Activated T-cell treated with anti-CD3 and anti-CD28 coated beads, Interleukin-2, amount 50 U/mL, for 4 hours (primary cell): Measurements from ENCODE around the gene TIMM10. TPM values are rescaled to one million over a fixed set of nuclear protein-coding genes. Genes with fewer than 3 reads are reported as not detected.
A peak's percentile ranks its signal among the peaks of the same experiment; 100 is the strongest.

ENCODE experiments used
- ATAC-seq, 2 donors: fragments of 200-7000 bp; cut with Tn5 transposase; one replicate each; pipeline ENCODE4 v1.10.0; 2021
- DNase-seq: peaks from one replicate; pipeline ENCODE4 v3.0.0-alpha.2; 2020
- H3K27me3 Mint-ChIP-seq: one replicate; pipeline ENCODE4 v1.8.0; 2021; ENCODE audit warnings: low read depth, mixed read lengths
- H3K36me3 Mint-ChIP-seq: one replicate; pipeline ENCODE4 v1.8.0; 2022; ENCODE audit warnings: mixed read lengths; ENCODE audit not compliant: insufficient read depth
- H3K4me1 Mint-ChIP-seq: one replicate; pipeline ENCODE4 v1.8.0; 2021; ENCODE audit warnings: low read depth, mixed read lengths
- H3K4me3 Mint-ChIP-seq: one replicate; pipeline ENCODE4 v1.8.0; 2021; ENCODE audit warnings: mild to moderate bottlenecking, moderate library complexity, mixed read lengths
- H3K9me3 Mint-ChIP-seq: one replicate; pipeline ENCODE4 v1.8.0; 2021; ENCODE audit warnings: mixed read lengths
- total RNA-seq, 3 donors: library from RNA; stranded (reverse); gene quantifications; one replicate each; pipeline ENCODE4 v1.2.1, GENCODE V29; 2021

TIMM10 gene
- total RNA-seq, 3 donors from 2014 or later = 152 to 189 (median 154) TPM

DNA sequence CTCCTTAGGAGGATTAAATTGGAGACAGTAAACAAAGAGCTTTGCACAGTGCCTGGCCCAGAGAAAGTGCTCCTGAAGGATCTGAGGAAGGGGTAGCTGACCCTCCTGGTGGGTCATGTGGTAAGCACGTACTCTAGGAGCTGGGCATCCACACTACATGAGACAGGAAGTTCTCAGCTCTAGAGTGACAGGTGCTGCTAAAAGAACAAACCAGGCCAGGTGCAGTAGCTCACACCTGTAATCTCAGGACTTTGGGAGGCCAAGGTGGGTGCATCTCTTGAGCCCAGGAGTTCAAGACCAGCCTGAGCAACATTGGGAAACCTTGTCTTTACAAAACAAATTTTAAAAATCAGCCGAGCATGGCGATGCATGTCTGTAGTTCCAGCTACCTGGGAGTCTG lies 28.2 kb downstream of the TIMM10 start:
- H3K9me3 Mint-ChIP-seq = no peaks in the 10 kb centered on the region
- no peak for DNase-seq
- H3K27me3 Mint-ChIP-seq = no peaks in the 10 kb centered on the region
- H3K4me1 Mint-ChIP-seq = no peaks in the 10 kb centered on the region
- peaks cover 21% of the 10 kb centered on the region for H3K36me3 Mint-ChIP-seq
- no peak overlapping the region for H3K4me3 Mint-ChIP-seq
- ATAC-seq = no peak

DNA sequence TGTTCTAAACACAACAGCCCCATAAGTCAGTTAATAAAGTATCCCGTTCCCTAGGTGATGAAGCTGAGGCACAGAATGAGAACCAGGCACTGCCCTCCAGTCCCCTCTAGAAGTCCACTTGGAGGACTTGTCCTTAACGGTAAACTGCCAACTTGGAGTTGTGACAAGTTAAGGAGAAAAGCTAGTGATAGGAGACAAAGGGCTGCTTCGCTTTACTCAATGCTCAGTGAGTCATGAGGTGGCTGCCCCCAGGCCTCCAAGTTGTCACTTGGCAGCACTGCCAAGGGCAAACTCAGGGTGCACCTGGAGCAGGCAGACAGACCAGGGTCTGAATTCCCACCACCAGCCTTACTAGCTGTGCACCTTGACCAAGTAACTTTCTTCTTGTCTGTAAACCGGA lies 28.6 kb downstream of the TIMM10 start:
- no peak for DNase-seq
- Mint-ChIP-seq H3K27me3 (no peaks in the 10 kb centered on the region), H3K4me3 (no peak overlapping the region), H3K9me3 (no peaks in the 10 kb centered on the region), H3K36me3 (peaks cover 24% of the 10 kb centered on the region), H3K4me1 (no peaks in the 10 kb centered on the region)
- no peak for ATAC-seq

DNA sequence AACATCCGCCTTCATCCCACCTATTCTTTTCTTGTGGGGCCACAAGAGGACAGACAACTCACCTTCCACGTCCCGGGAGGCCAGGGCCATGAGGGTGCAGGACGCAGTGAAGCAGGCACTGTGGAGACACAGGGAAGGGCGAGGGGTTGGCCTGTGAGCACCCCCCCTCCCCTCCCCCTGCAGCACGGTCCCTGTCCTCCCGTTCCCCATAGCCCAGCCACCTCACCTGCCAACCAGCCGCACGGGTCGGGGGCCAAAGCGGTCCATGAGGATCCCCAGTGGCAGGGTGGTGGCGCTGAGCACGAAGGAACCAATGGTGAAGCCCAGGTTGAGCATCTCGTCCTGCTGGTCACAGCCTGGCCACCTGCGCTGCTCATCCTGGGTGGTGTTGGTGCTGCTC lies 29.6 kb downstream of the TIMM10 start:
- Mint-ChIP-seq H3K4me1 (no peaks in the 10 kb centered on the region), H3K27me3 (no peaks in the 10 kb centered on the region), H3K36me3 (peaks cover 26% of the 10 kb centered on the region), H3K4me3 (no peak overlapping the region), H3K9me3 (no peaks in the 10 kb centered on the region)
- ATAC-seq = no peak
- no peak for DNase-seq

DNA sequence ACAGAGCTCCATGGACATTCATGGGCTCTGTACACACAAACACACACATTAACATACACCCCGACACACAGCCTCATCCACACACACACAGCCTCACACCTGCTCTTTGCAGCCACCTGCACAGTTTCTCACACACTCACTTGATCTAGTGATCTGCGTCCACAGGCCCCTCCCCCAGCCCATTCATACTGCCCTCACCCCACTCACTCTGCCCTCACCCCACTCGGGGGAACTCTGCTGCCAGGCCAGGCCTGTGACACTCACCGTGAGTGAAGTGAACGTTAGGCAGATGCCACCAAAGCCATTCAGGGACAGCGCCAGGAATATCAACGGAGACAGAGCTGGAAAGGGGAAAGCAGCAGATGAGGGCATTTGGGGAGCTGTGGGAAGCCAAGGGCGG lies 30.0 kb downstream of the TIMM10 start:
- no peak for ATAC-seq
- DNase-seq = no peak
- Mint-ChIP-seq H3K9me3 (no peaks in the 10 kb centered on the region), H3K27me3 (no peaks in the 10 kb centered on the region), H3K4me3 (no peak overlapping the region), H3K4me1 (no peaks in the 10 kb centered on the region), H3K36me3 (peaks cover 26% of the 10 kb centered on the region)

DNA sequence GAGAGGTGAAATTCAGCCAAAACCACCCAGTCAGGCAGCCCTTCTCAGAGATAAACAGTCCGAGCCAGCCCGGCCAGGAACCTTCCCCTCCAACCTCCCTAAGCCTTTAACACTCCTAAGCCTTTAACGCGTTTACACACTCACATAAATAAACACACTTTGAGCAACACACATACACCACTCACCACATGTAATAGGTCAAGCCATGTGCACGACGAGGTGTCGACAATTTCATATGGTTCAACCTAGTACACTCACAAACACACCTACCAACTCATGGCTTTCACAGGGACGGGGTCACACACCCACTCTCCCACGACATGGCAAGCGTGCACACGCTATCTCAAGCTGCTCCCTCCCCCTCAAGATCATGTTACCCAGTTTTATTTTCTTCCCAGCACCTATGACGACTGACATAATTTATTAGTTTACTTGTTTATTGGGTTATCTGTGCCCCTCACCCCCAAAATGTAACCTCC lies 30.5 kb downstream of the TIMM10 start:
- DNase-seq (no peak), ATAC-seq (no peak)
- no peaks in the 10 kb centered on the region for H3K9me3 Mint-ChIP-seq
- no peaks in the 10 kb centered on the region for H3K4me1 Mint-ChIP-seq
- H3K36me3 Mint-ChIP-seq = peaks cover 25% of the 10 kb centered on the region
- no peak overlapping the region for H3K4me3 Mint-ChIP-seq
- H3K27me3 Mint-ChIP-seq = no peaks in the 10 kb centered on the region

DNA sequence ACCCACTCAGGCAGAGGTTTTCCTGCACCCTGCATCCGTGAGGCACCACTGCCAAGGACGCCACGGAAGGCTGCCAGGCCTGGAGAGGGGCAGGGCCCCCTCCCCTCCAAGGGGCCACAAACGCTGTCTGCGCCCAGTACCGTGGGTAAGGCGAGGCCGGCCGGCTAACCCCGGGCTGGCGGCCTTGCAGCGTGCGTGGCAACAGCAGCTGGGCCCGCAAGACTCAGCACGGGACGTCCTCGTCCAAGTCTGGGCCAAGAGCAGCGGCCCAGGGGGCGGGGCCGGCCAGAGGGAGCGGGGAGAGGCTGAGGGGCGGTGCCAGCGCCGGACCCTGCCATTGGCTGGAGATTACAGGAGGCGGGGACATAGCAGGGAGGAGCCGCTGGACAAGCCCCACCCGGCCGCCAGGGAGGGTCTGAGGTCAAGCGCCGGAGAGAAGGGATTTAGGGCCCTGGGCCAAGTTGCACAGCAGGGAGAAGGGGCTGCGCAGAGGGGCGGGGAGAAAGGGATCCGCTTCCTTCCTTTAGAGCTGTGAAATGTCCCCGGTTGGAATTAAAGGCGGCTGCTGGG lies 31.1 kb downstream of the TIMM10 start:
- ATAC-seq (peak; percentile 82 to 91), DNase-seq (no peak)
- Mint-ChIP-seq H3K36me3 (peaks cover 25% of the 10 kb centered on the region), H3K27me3 (no peaks in the 10 kb centered on the region), H3K9me3 (no peaks in the 10 kb centered on the region), H3K4me3 (no peak overlapping the region), H3K4me1 (no peaks in the 10 kb centered on the region)

DNA sequence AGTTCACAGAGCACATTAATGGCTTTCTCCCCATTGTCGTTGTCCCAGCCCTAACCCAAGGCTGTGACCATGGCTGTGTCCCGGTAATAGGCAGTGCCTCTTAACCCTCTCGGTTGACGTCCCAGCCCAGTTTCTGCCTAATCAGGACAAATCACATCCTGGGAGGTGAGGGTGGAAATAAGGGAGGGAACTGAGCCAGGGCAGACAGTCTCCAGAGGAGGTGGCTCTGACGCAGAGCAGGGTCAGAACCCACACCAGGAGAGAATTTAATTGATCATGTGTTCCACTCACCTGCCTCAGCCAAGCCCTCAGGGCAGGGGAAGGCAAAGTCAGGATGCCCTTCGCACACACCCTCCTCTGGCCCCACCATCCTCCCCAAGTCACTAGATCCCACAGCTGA lies 32.0 kb downstream of the TIMM10 start:
- no peak for ATAC-seq
- DNase-seq = no peak
- Mint-ChIP-seq H3K4me1 (peaks cover 6% of the 10 kb centered on the region), H3K4me3 (no peak overlapping the region), H3K27me3 (no peaks in the 10 kb centered on the region), H3K36me3 (peaks cover 24% of the 10 kb centered on the region), H3K9me3 (no peaks in the 10 kb centered on the region)

DNA sequence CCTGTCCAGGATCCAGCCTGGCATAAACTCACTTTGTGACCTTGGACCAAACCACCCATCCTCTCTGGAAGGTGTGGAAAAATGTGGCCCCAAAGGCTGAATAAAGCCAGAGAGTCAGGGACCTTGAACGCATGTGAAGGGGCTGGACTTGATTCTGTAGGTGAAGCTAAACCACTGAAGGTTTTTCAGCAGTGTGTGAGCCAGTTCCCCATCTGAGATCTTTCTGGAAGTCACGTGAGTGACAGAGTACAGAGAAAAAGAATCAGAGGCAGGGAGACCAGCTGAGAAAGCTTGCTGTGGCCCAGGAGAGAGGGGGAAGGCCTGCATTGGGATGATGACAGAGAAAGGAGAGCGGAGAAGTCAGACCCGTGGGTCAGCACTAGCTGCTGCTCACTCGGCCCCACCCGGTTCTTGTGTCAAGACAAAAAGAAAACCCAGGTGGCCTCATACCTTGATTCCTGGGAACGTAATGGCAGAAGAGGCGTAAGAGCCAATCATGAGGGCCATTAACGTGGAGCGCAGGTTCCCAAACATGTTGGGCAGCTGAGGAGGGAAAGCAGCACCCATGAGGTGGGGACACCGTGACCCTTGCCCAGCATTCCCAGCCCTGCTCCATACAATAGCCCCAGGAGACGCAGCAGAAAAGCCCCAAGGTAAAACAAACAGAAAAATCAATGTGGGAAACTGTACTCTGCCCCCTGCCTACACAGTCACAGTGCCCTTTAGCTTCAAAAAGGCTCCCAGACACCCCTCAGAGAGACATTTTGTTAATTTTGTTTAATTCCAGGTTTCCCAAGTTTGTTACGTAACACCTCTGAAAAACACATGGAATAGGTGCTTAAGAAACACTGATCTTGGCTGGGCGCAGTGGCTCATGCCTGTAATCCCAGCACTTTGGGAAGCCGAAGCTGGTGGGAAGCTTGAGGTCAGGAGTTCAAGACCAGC lies 33.0 kb downstream of the TIMM10 start:
- ATAC-seq (no peak), DNase-seq (no peak)
- Mint-ChIP-seq H3K4me1 (peaks cover 8% of the 10 kb centered on the region), H3K36me3 (peaks cover 24% of the 10 kb centered on the region), H3K9me3 (no peaks in the 10 kb centered on the region), H3K4me3 (no peak overlapping the region), H3K27me3 (no peaks in the 10 kb centered on the region)

DNA sequence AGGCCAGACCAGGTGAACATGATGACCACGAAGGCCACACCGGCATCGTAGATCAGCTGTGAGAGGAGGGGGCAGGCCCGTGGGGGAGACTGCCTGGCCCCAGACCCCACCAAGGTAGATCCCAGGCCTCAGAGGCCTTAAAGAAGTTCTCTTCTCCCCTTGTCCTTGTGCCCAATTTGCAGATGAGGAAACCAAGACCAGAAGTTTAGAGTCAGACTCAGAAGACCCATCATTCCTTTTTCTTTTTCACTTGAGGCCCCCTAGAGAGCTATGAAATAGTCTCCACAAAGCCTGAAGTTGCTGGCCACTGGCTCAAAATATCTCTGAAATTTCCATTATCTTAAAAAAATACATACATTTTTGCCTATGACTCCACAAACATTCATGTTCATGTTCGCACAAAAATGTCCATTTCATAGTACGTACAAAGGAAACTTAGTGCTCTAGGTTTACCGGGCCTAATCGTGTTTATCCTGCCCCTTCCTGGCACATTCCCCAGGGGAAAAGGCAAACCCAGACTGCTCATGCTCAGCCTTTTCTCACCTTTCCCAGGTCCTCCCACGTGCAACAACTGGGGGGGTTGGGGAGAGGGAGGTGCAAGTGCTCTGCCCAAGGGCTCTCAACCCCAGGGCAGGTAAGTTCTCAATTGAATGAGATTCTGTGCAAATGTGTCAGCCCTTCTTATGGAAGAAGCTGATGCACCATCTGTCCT lies 34.3 kb downstream of the TIMM10 start:
- no peak overlapping the region for H3K4me3 Mint-ChIP-seq
- peaks cover 8% of the 10 kb centered on the region for H3K4me1 Mint-ChIP-seq
- H3K36me3 Mint-ChIP-seq = peaks cover 27% of the 10 kb centered on the region
- no peaks in the 10 kb centered on the region for H3K27me3 Mint-ChIP-seq
- no peak for ATAC-seq
- no peak for DNase-seq
- H3K9me3 Mint-ChIP-seq = no peaks in the 10 kb centered on the region

DNA sequence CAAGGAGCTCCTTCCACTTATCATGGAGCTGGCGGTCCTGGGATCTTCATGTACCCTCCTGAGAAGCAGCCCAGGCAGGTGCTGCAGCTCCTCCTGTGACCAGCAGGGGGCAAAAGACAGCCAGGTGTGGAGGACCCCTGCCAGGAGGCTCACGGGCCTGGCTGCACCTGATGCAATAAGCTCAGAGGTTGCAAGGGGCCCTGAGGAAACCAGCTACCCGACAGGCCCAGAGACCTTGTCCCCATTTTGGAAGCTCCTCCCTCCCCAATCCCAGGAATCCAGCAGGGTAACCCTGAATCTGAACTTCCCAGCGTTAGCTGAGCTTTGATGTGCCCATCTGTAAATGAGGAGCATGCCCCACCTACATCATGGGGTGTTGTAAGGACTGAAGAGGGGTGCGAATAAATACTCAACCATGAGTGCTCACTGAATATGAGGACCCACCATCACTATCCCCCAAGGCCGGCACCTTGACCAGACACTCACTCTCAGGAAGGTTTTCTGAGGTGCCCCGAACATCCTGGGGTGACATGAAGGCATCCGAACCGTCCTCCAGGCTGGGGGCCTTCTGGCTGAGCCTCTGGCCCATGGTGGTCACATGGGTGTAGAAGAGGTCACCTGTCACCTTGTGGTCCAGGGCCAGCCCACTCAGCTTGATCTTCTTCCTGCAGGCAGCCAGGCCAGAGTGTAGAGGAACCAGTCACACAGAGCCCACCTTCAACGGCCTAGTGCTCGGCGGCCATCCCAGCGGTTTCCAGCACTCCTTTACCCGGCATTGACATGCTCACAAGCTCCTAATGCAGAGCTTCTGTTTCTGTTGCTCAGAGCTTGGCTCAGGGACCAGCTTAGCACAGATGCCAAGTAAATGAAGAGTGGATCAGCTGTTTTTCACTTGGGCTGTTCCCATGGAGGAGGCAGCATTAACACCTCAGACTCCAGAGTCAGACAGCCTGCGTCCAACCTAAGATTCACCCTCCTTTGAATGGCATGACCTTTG lies 36.7 kb downstream of the TIMM10 start:
- ATAC-seq = peak; percentile 87 to 88
- Mint-ChIP-seq H3K4me3 (no peak overlapping the region), H3K9me3 (no peaks in the 10 kb centered on the region), H3K36me3 (peaks cover 37% of the 10 kb centered on the region), H3K4me1 (peaks cover 8% of the 10 kb centered on the region), H3K27me3 (no peaks in the 10 kb centered on the region)
- DNase-seq = peak; percentile 83

DNA sequence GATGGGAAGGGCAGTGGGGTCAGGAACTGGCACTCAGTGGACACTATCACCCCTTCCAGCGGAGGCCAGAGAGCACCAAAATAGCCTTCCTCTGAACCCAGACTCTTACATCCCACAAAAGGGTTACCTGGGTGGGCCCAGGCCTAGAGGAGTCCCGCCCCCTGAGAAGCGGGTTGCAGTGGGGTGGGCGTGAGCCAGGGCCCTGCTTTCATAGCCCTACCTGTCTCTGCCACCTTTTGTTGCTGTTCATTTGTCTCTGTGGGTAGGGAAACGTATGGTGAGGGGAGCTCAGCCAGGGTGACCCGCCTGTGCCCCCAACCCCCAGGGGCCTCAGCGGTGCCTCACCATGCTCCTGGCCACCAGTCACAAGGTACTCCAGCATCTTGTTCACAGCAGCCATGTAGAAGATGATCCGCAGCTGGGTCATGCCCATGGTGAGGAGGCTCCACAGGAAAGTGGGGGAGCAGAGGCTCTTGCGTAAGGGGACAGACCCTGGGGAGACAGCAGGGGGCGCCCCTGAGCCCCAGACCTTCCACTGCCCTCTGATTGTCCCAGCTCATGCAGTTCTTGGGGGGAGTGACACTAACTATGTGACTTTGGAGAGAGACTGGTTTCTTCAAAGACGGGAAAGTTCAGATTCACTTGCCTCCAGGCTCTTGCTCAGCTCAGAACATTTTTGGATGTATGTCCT lies 39.0 kb downstream of the TIMM10 start:
- ATAC-seq (peak; percentile 63 to 64), DNase-seq (peak; percentile 44)
- H3K9me3 Mint-ChIP-seq = no peaks in the 10 kb centered on the region
- peaks cover 8% of the 10 kb centered on the region for H3K4me1 Mint-ChIP-seq
- peaks cover 42% of the 10 kb centered on the region for H3K36me3 Mint-ChIP-seq
- H3K27me3 Mint-ChIP-seq = no peaks in the 10 kb centered on the region
- no peak overlapping the region for H3K4me3 Mint-ChIP-seq

DNA sequence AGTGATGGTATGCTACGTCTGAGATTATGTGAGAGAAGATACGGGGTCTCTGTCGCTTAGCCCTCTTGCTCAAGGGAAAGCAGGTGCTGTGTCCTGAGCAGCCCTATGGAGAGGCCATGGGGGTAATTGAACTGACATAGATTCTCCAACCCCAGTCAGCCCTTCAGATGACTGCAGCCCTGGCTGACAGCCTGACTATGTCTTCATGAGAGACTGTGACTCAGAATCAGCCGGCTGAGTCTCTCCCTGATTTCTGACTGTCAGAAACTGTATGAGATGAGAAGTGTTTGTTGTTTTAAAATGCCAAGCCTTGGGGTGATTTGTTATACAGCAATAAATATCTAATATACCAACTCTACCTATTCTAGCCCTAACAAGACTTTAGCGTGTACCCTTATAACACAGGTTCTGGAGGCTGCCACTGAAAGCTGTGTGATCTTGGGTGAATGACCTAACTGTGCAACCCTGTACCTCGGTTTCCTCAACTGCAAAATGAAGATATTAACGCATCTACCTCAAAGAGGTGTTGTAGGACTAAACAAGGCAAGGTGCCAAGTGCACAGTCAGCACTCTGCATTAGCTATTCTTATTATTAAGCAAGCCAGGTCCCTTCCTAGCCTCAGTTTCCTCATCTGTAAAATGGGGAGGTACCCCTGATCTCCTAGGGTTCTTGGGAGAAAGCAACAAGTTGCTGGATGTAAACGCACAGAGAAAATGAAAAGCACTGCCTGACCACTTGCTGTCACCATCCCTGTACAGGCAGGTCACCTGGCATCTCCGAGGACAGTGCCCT lies 39.9 kb downstream of the TIMM10 start:
- ATAC-seq (no peak), DNase-seq (no peak)
- Mint-ChIP-seq H3K4me1 (peaks cover 8% of the 10 kb centered on the region), H3K27me3 (no peaks in the 10 kb centered on the region), H3K36me3 (peaks cover 42% of the 10 kb centered on the region), H3K9me3 (no peaks in the 10 kb centered on the region), H3K4me3 (no peak overlapping the region)
